Right lobe of liver (tissue), 6 donors: ENCODE results near the gene TIAM2. TPM values are rescaled to one million over a fixed set of nuclear protein-coding genes. Genes with fewer than 3 reads are reported as not detected.

Source experiments
- ATAC-seq, 4 donors: fragments of 200-7000 bp; cut with Tn5 transposase; one replicate each; pipeline ENCODE4 v1.9.1; 2020; ENCODE audit warnings: mild to moderate bottlenecking in 4 of 4, moderate library complexity in 4 of 4
- DNase-seq, 3 donors: peaks; one replicate each; pipeline ENCODE4 v3.0.0-alpha.2; 2020
- H3K27ac ChIP-seq, 3 donors: fragments of 200-600 bp; one replicate each; pipeline ENCODE4 v1.8.0; 2022
- H3K27me3 ChIP-seq, 2 donors: fragments of 200-600 bp; one replicate each; pipeline ENCODE4 v1.8.0; 2022
- H3K36me3 ChIP-seq, 4 donors: fragments of 200-600 bp; sonication (generic) in 1 of 4; one replicate each; pipeline versions ENCODE4 v1.5.1 to v1.8.0; 2017 to 2022; ENCODE audit warnings: control low read depth in 1 of 4
- H3K4me1 ChIP-seq, 4 donors: fragments of 200-600 bp; sonication (generic) in 1 of 4; one replicate each; pipeline versions ENCODE4 v1.5.1 to v1.8.0; 2017 to 2022; ENCODE audit warnings: control low read depth in 1 of 4
- H3K4me3 ChIP-seq, 3 donors: fragments of 200-600 bp; one replicate each; pipeline ENCODE4 v1.8.0; 2022
- H3K9me3 ChIP-seq, 4 donors: fragments of 200-600 bp; sonication (generic) in 1 of 4; one replicate each; pipeline versions ENCODE4 v1.5.1 to v1.8.0; 2017 to 2022; ENCODE audit warnings: control low read depth in 1 of 4
- POLR2A ChIP-seq: fragments of 450-650 bp; IDR thresholded peaks from one replicate; pipeline ENCODE4 v1.6.1; 2017; ENCODE audit warnings: antibody characterized with exemption, mild to moderate bottlenecking
- WGBS: methylation state at CpG from one replicate; pipeline ENCODE4 v1.1.6; 2018; ENCODE audit warnings: low coverage, low lambda C conversion rate; ENCODE audit not compliant: insufficient coverage; ENCODE audit errors: missing lambda C conversion rate; 5-methylcytosine and 5-hydroxymethylcytosine counted together
- intact Hi-C, 2 donors: fragments of 100-400 bp; cut with DNase I; formaldehyde crosslinking; loops; one replicate each; pipeline versions ENCODE4 v1.11.2 to v1.14.1; 2022
- total RNA-seq, 6 experiments: library from RNA; depleted of rRNA in 2 of 6; stranded (reverse); fragments of >200 nt in 2 of 6; fragmentation: NEBNext Ultra II Directional in 3 of 6; extraction: Animal tissue kit (Norgen Biotek cat#: 25700) in 3 of 6; gene quantifications; one replicate each; pipeline versions ENCODE4 v1.1.0 to v1.2.4, GENCODE V29; 2016 to 2023
- TF ChIP-seq, protein P1 (sequence below), 4 donors: fragments of 200-600 bp in 3 of 4; fragments of 450-650 bp in 1 of 4; IDR thresholded peaks; one replicate each; pipeline versions ENCODE4 v1.5.1 to v1.8.0; 2016 to 2022; ENCODE audit warnings: antibody characterized with exemption in 4 of 4, mild to moderate bottlenecking in 2 of 4
- donor health status: DM: no; HTN: yes; CAD: no.
- donor health status: DM: no; HTN: no; CAD: no.
- donor health status: DM: no; HTN: no; CAD: no.
- donor health status: DM: no; HTN: yes; CAD: no.
- donor health status: DM: no; HTN: yes; CAD: no.

Gene TIAM2
- total RNA-seq, 6 experiments from 2014 or later: 1.3 to 4.4 (median 1.7) TPM

DNA sequence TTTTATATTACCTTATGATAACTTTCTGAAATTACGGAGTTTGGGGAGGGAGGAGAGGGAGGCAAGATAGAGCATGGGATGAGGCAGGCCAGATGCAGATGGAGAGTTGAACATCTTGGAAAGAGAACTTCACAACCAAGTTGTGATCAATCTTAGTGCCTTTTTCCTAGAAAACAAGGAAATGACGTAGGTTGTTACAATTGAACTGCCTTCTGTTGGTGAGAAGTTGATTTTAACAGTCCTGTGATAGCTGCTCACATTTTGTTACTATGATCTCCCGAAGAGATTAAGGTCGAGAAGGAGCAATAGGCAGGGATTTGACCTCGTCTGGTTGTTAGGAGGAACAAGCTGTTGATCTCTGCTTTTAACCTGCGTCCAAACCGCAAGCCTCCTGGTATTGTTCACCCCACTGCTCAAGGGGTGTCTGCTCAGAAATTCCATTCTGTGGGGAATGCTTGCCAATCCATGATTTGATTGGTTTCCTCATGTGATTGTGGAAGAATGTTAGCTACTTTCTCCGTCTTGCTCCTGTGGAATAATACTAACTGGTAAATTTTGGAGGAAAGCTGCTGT, 35.1 kb downstream of the TIAM2 start:
- Histone ChIP-seq H3K36me3 (no peaks in the 10 kb centered on the region), H3K9me3 (no peaks in the 10 kb centered on the region), H3K27ac (no peak overlapping the region), H3K4me1 (no peaks in the 10 kb centered on the region), H3K4me3 (no peak overlapping the region), H3K27me3 (no peaks in the 10 kb centered on the region)
- WGBS: 86% methylated on average over 7 of the region's 8 CpGs
- DNase-seq (no peak), ATAC-seq (no peak)
- intact Hi-C loops: no loop called here
- no peak for TF ChIP-seq POLR2A
- TF ChIP-seq, protein P1, sequence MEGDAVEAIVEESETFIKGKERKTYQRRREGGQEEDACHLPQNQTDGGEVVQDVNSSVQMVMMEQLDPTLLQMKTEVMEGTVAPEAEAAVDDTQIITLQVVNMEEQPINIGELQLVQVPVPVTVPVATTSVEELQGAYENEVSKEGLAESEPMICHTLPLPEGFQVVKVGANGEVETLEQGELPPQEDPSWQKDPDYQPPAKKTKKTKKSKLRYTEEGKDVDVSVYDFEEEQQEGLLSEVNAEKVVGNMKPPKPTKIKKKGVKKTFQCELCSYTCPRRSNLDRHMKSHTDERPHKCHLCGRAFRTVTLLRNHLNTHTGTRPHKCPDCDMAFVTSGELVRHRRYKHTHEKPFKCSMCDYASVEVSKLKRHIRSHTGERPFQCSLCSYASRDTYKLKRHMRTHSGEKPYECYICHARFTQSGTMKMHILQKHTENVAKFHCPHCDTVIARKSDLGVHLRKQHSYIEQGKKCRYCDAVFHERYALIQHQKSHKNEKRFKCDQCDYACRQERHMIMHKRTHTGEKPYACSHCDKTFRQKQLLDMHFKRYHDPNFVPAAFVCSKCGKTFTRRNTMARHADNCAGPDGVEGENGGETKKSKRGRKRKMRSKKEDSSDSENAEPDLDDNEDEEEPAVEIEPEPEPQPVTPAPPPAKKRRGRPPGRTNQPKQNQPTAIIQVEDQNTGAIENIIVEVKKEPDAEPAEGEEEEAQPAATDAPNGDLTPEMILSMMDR (IDR thresholded peaks at IDR 0.05): no peak

GRCh38 chr6:155031091-155031490, 36.0 kb downstream of the TIAM2 start:
- intact Hi-C loops: no loop called here
- ATAC-seq (no peak), DNase-seq (no peak)
- no peaks in the 10 kb centered on the region for H3K9me3 ChIP-seq
- no peak overlapping the region for H3K4me3 ChIP-seq
- no peak overlapping the region for H3K27ac ChIP-seq
- WGBS: 57% methylated on average over 1 of the region's 1 CpG
- no peaks in the 10 kb centered on the region for H3K36me3 ChIP-seq
- no peaks in the 10 kb centered on the region for H3K4me1 ChIP-seq
- TF ChIP-seq, protein P1 (IDR thresholded peaks at IDR 0.05): no peak
- TF ChIP-seq POLR2A: no peak
- H3K27me3 ChIP-seq: no peaks in the 10 kb centered on the region

GRCh38 chr6:155033021-155033791, 38.1 kb downstream of the TIAM2 start:
- ATAC-seq (no peak), DNase-seq (no peak)
- TF ChIP-seq, protein P1 (IDR thresholded peaks at IDR 0.05): no peak
- TF ChIP-seq POLR2A: no peak
- no peaks in the 10 kb centered on the region for H3K27me3 ChIP-seq
- intact Hi-C loops: no loop called here
- no peaks in the 10 kb centered on the region for H3K36me3 ChIP-seq
- H3K9me3 ChIP-seq: no peaks in the 10 kb centered on the region
- no peak overlapping the region for H3K27ac ChIP-seq
- H3K4me1 ChIP-seq: no peaks in the 10 kb centered on the region
- no peak overlapping the region for H3K4me3 ChIP-seq
- 85% methylated on average over 13 of the region's 13 CpGs for WGBS

DNA sequence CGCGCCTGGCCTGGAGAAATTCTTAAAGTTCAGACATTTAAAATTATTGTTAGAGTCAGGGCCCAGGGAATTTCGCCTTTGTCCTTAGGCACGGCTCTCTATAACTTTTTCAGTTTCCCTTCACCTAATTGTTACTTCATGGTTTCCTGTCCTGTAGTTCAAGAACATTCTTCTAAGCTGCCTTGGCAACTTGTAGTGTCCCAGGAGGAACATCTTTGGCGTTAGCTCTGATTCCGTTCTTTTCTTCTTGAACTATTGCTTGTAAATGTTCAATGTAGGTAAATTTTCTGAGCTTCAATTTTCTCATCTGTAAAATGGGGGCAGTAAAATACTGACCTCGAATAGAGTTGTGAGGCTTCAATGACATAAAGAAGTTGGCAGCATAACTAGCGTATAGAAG, 41.8 kb downstream of the TIAM2 start:
- intact Hi-C loops: no loop called here
- H3K27ac ChIP-seq: no peak overlapping the region
- H3K9me3 ChIP-seq: no peaks in the 10 kb centered on the region
- WGBS: 76% methylated on average over 8 of the region's 8 CpGs
- no peaks in the 10 kb centered on the region for H3K36me3 ChIP-seq
- DNase-seq: no peak
- ATAC-seq: no peak
- H3K27me3 ChIP-seq: no peaks in the 10 kb centered on the region
- no peak overlapping the region for H3K4me3 ChIP-seq
- no peaks in the 10 kb centered on the region for H3K4me1 ChIP-seq
- no peak for TF ChIP-seq POLR2A
- TF ChIP-seq, protein P1 (IDR thresholded peaks at IDR 0.05): no peak
